Peyer's patch (tissue), 4 donors: ENCODE results near the gene DCTN3.

Source experiments
- CTCF ChIP-seq, 6 experiments: fragments of 450-650 bp in 4 of 6; fragments of 200-600 bp in 2 of 6; sonication (generic) in 1 of 6; IDR thresholded peaks; one replicate each; pipeline ENCODE4 v1.5.1; 2017 to 2019; ENCODE audit warnings: antibody characterized with exemption in 6 of 6, mild to moderate bottlenecking in 3 of 6, moderate library complexity in 1 of 6
- POLR2A ChIP-seq, 2 donors: fragments of 450-650 bp; IDR thresholded peaks; one replicate each; pipeline ENCODE4 v1.5.1; 2017; ENCODE audit warnings: antibody characterized with exemption in 2 of 2, mild to moderate bottlenecking in 2 of 2, moderate library complexity in 2 of 2

- no peak for TF ChIP-seq CTCF (IDR thresholded peaks at IDR 0.05)
- TF ChIP-seq POLR2A (IDR thresholded peaks at IDR 0.05), result no peak
Measured at GRCh38 chr9:34630402-34631154, 10.3 kb upstream of the DCTN3 start.
